Urothelium cell line (cell line): ENCODE measurements around the gene TUBB4B.
A peak's percentile ranks its signal among the peaks of the same experiment; 100 is the strongest.

ENCODE experiments used
- DNase-seq: peaks from one replicate; pipeline ENCODE4 v3.0.0; 2011; ENCODE audit warnings: low spot score, mixed read lengths
- FAIRE-seq: peaks from 2 replicates; lab custom pipeline; 2011; peaks lifted over from hg19 to GRCh38; lab: Jason Lieb, UNC

Gene TUBB4B

GRCh38 chr9:137280474-137281344, 39.6 kb downstream of the TUBB4B start:
- FAIRE-seq (no peak), DNase-seq (no peak)

GRCh38 chr9:137281345-137282116, 40.4 kb downstream of the TUBB4B start:
- no peak for DNase-seq
- FAIRE-seq, result no peak

- no peak for FAIRE-seq
- DNase-seq, result peak; percentile 77
Observed at GRCh38 chr9:137286975-137287383, 45.9 kb downstream of the TUBB4B start.

- no peak for FAIRE-seq
- DNase-seq, result no peak
Observed at GRCh38 chr9:137293094-137293481, 52.0 kb downstream of the TUBB4B start.
